CD4-positive, alpha-beta T cell treated with Interferon alpha-2 for 1 hour (primary cell): Measurements from ENCODE around the gene LGR4.
"Not testable (repeated sequence)": the region's sequence is repeated elsewhere in the genome, so short reads cannot be mapped to it uniquely, and the experiment has no call there.

Source experiments
- DNase-seq, 2 donors: peaks; one replicate each; pipeline ENCODE4 v3.0.0-alpha.2; 2020 to 2022

Gene LGR4

DNA sequence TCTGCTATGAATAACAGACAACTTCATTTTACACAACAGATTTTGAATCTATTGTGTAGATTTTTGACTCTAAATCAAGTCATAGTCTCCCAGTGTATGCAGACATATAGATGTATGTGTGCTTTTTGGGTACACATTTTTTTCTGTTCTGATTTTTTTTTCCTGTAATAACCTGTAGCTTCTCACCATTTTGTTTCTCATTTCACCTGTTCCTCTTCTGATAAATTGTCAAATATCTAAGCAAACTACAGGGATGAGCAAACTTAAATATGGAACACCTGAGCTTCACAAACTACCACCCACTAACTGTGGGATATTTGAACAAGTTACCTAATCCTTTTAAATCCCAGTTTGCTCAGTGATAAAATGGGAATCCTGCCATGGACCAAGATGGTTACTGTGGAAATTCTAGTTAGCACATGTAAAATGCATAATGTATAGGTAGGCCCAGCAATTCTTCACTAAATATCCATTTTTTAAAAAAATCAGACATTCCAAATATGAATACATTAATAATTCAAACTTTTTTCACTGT is 15.7 kb downstream of the LGR4 start:
- no peak for DNase-seq

- DNase-seq: no peak
Observed at GRCh38 chr11:27456140-27456794, 16.3 kb downstream of the LGR4 start.

DNA sequence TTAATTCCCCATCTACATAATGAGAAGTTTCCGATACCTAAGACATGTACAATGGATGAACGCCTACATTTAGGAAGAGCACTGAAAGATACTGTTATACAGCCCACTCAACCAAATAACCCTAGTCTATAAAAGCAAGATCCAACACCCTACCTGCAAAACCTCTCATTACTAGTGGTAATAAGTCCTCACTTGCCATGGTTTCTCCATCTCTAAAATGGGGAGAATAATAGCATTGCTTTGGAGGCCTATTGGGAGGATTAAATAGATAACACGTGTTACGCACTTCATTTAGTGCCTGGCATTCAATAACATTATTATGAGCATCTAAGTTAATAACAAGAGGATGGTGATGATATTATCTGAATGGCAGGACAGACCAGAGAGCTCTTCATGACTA is 16.9 kb downstream of the LGR4 start:
- no peak for DNase-seq

GRCh38 chr11:27453701-27454100 is 18.9 kb downstream of the LGR4 start:
- DNase-seq: no peak

GRCh38 chr11:27452147-27452546 is 20.4 kb downstream of the LGR4 start:
- no peak for DNase-seq

DNA sequence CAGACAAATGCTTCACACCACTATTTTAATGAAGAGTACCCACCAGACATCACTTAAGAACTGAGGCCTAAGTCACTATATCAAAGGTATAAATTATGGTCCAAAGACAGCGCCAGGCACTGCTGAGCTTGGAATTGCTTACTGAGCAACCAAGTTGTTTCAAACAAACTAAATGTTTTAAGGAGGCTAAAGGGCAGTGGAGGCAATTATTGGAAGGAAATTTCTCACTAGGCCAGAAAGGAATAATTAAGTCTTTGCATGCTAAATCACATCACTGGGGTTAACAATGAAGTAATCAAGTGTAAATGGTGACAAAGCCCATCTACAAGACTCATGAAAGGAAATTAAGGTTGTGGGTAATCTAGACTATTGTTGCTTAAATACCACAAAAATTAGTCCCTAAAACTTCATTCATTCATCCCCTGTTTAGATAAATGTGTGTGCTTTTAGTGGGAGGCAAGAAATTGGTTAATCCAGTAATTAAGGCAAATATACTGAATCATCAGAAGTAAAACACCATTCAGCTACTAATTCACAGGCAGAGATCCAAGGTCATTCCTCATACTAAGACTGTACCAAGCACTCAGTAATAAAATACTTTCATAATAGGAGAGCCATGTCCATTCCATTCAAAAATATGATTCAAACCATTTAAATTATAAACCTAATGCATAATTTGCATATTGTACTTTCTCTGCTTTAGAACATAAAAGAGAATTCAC is 21.2 kb downstream of the LGR4 start:
- DNase-seq: no peak

- DNase-seq: not testable (repeated sequence)
Observed at GRCh38 chr11:27448184-27448540, 24.4 kb downstream of the LGR4 start.

GRCh38 chr11:27447288-27448183 is 25.1 kb downstream of the LGR4 start:
- DNase-seq: no peak

DNA sequence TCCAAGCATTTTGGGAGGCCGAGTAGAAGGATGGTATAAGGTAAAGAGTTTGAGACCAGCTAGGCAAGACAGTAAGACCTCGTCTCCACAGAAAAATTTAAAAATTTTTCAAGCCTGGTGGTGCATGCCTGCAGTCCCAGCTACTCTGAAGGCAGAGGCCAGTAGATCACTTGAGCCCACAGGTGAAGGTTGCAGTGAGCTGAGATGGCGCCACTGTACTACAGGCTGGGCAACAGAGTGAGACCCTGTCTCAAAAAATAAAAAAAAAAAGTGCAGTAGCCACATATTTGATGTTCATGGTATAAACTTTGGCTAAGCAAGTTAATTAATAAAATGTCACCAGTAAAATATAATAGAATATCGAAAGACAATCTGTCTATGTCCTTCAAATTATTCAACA is 27.0 kb downstream of the LGR4 start:
- DNase-seq: no peak

- DNase-seq: no peak
Observed at GRCh38 chr11:27444801-27445215, 27.8 kb downstream of the LGR4 start.

GRCh38 chr11:27443746-27444507 is 28.7 kb downstream of the LGR4 start:
- DNase-seq: no peak

GRCh38 chr11:27443227-27443626 is 29.4 kb downstream of the LGR4 start:
- no peak for DNase-seq

- no peak for DNase-seq
Observed at GRCh38 chr11:27440090-27440489, 32.5 kb downstream of the LGR4 start.

GRCh38 chr11:27438595-27438981 is 34.0 kb downstream of the LGR4 start:
- DNase-seq: no peak

GRCh38 chr11:27437829-27438594 is 34.6 kb downstream of the LGR4 start:
- DNase-seq: no peak

DNA sequence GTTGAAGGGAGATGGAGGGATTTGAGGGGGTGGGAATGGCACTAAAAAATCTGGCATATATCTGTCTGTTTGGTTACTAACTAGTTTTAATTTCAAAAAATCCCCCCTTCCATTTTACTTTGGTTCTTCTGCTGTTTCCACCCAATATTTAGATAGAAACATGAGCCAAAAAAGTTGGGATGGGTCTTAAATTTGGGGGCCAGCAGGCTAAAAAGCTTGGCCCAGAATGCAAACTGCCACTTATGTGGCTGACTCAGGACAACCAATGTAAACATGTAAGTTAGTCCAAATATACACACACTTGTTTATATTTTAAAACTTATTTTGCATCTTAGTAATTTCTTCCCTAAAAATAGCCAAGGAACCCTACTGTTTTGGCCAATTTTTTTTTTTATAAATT is 35.7 kb downstream of the LGR4 start:
- no peak for DNase-seq

DNA sequence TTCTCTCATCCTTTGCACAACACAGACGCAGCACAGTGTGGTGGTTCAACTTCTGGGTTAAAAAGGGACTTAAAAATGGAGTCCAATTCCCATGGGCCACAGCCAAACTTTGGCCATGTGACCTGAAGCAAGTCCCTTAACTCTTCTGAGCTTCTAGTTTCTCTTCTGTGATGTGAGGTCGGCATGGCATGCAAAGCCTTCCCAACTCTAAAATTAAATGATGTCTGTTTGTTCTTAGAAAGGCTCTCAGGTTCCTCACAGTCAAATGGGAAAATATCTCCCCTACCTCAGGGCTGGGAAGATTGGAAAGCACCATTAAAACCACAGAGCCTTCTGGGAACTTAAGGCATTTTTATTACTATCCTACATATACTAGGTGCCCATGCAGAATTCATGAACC is 38.8 kb downstream of the LGR4 start:
- DNase-seq: no peak

DNA sequence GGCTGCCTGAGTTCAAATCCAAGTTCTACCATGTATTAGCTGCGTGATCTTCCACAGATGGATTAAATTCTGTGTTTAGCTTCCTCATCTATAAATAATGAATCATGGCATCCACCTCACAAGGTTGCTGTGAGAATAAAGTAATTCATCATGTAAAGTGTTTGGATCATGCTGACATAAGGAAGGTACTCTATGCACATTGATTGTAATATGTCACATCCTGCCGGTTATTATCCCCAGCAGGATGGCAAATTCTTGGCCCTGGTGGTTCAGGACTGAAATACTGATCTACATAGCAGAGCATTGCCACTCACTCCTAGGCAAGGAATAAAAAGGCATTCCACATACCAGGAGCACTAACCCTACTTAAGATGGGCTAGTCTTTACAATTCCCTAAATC is 40.8 kb downstream of the LGR4 start:
- DNase-seq: no peak

DNA sequence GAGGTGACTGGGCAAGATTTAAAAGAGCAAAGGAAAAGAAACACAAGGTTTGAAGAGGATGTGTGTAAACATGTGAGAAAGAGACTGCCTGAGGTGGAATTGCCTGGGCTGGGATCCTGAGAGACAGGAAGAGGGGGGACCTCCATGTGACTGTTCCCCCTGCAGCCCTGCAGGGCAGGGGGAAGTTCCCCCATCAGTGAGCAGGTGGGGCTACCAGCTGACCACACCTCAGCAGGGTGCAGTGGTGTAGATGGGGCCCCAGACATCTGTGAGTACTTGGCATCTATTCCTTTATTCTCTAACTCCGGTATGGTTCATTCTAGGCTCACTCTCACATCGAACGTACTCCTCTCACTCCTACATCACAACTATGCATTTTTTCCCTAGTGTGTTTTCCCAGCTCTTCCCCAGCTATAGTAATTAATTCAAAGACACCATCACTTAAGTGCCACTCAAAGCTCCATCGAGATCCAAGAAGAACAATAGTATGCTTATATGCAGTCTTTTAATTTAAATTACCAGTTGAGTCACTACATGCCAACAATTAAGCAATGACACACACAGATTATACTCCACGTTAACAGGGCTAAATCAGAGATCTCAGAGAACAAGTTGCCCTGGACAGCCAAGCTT is 42.7 kb downstream of the LGR4 start:
- no peak for DNase-seq

DNA sequence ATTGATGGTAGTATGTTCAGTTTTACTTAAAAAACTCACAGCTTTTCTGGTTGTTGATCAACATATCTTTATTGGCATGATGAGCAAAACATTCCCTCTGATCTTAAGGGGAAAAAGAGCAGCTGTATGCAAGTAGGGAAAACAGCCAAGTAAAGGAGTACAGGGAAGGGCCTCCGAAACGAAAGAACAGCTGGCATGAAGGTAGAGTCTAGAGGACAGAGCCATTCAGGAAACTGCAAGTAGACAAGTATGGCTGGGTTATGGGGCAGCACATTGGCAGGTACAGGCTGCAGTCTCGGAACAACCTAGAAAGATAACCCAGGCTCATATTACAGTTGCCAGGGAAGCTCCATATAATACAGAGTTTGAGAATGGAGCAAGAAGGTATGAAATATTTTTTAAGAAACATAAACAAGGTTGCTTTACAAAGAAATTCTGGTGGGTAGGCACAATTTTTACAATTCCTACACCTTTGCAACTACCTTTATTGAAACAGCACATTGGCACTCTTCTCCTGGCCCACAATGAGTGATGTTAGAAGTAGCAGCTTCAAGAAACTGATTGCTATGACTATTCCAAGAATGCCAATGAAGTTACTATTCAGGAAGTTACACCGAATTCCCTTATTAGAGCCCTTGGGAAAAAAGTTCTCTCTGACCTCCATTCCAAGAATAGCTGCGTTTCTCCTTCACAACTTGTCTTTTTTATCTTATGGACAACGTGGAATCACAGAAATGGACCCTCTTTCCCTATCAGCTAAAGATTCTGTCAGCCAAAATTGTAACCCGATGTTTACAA is 45.2 kb downstream of the LGR4 start:
- DNase-seq: no peak

- no peak for DNase-seq
Observed at GRCh38 chr11:27425814-27426213, 46.8 kb downstream of the LGR4 start.
